Measurements from ENCODE around the gene THSD4. TPM values are rescaled to one million over a fixed set of nuclear protein-coding genes. Genes with fewer than 3 reads are reported as not detected.

THSD4 gene
- total RNA-seq, 1 donor = 50.9 TPM

- no peak overlapping the region for H3K4me3 ChIP-seq (ENCODE audit: low read depth, low read length)
- TF ChIP-seq CTCF (IDR thresholded peaks at IDR 0.05; ENCODE audit: insufficient read depth, low read length) = no peak
- no peak for DNase-seq (ENCODE audit: low read depth)
Observed at GRCh38 chr15:71754660-71755059, 639.4 kb downstream of the THSD4 start.

GRCh38 chr15:71755092-71755970, 640.1 kb downstream of the THSD4 start:
- DNase-seq (ENCODE audit: low read depth) = no peak
- no peak overlapping the region for H3K4me3 ChIP-seq (ENCODE audit: low read depth, low read length)
- TF ChIP-seq CTCF (IDR thresholded peaks at IDR 0.05; ENCODE audit: insufficient read depth, low read length) = no peak

GRCh38 chr15:71756599-71757352, 641.5 kb downstream of the THSD4 start:
- no peak for DNase-seq (ENCODE audit: low read depth)
- TF ChIP-seq CTCF (IDR thresholded peaks at IDR 0.05; ENCODE audit: insufficient read depth, low read length) = no peak
- no peak overlapping the region for H3K4me3 ChIP-seq (ENCODE audit: low read depth, low read length)

GRCh38 chr15:71757741-71758530, 642.7 kb downstream of the THSD4 start:
- H3K4me3 ChIP-seq (ENCODE audit: low read depth, low read length) = no peak overlapping the region
- DNase-seq (ENCODE audit: low read depth) = no peak
- no peak for TF ChIP-seq CTCF (IDR thresholded peaks at IDR 0.05; ENCODE audit: insufficient read depth, low read length)

GRCh38 chr15:71758711-71759110, 643.4 kb downstream of the THSD4 start:
- no peak overlapping the region for H3K4me3 ChIP-seq (ENCODE audit: low read depth, low read length)
- DNase-seq (ENCODE audit: low read depth) = no peak
- TF ChIP-seq CTCF (IDR thresholded peaks at IDR 0.05; ENCODE audit: insufficient read depth, low read length) = no peak

GRCh38 chr15:71760852-71761251, 645.6 kb downstream of the THSD4 start:
- no peak overlapping the region for H3K4me3 ChIP-seq (ENCODE audit: low read depth, low read length)
- no peak for DNase-seq (ENCODE audit: low read depth)
- no peak for TF ChIP-seq CTCF (IDR thresholded peaks at IDR 0.05; ENCODE audit: insufficient read depth, low read length)

Measured in fibroblast of the aortic adventitia (primary cell).